ENCODE results near the gene POFUT1.
"Not testable (repeated sequence)": the region's sequence is repeated elsewhere in the genome, so short reads cannot be mapped to it uniquely, and the experiment has no call there.

POFUT1 gene

GRCh38 chr20:32207626-32208498, at the start of gene POFUT1, which contains the start of gene PLAGL2:
Gene POFUT1 (plus strand): TSS chr20:32207880. CDS start chr20:32207942, 62 bp downstream.
Gene PLAGL2 (minus strand): TSS chr20:32207743. CDS start chr20:32202178, 5,565 bp downstream.
- no peak for DNase-seq (ENCODE audit: low read depth)

GRCh38 chr20:32158351-32158750, 49.3 kb upstream of the POFUT1 start:
- DNase-seq (ENCODE audit: low read depth) = no peak

DNA sequence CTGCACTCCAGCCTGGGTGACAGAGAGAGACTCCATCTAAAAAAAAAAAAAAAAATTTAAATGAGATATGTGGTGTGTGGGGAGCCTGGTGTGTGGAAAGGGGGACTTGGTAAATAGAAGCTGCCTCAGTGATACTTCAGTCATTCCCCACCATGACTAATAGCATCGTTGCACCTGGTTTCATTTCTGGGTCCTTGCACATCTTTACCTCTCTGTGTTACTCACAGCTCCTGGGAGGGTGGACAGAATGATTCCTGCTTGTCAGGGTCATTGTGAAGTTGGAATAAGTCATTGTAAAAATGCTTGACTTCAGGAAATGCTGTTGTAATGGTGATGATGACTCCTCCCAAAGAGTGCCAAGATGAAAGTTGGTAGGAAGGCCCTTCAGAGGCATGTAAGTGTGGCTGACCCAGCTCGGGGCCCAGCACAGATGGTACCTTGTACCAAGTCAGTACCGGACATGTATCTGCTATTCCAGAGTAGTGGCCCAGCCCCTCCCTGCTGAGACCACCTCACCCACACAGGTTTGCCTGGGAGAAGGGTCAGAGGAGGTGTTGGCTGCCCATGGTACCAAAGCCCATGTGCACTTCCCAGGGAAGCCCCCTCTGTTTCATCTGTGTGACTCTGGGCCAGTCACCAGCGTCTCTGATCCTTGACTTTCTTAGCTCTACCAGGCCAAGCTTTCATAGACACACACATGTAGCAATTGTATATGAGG, 48.6 kb upstream of the POFUT1 start:
- DNase-seq (ENCODE audit: low read depth) = no peak

DNA sequence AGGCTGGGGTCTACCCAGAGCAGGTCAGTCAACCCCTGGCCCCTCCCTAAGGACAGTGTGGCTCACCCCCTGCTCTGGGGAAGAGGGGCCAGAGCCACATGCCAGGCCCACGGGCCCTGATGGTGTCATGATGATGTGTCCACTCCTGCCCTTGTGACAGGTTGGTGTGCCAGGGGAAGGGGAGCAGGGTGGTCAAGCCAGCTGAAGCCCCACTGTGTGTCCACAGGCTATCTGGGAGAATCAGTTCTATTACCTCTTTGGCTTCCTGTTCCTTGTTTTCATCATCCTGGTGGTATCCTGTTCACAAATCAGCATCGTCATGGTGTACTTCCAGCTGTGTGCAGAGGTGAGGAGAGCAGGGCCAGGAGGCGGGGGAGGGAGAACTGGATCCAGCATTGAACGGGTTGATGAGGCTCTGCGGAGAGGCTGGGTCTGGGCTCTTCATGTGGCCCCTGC, 47.9 kb upstream of the POFUT1 start:
- no peak for DNase-seq (ENCODE audit: low read depth)

DNA sequence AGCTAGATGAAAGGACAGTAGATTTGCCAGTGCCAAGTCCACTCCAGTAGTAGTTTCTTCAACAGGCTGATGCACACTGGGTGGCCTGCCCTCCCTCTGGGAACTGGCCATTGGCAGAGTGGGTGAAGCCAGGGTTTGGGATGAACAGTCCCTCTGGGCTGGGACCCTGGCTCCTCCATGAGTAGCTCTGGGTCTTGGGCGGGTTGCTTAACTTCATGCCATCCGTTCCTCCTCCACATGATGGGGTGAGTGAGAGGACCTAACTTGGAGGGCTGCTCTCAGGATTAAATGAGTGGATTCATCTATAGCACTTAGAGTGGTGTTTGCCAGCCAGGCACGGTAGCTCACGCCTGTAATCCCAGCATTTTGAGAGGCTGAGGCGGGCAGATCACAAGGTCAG, 47.3 kb upstream of the POFUT1 start:
- DNase-seq (ENCODE audit: low read depth) = no peak

DNA sequence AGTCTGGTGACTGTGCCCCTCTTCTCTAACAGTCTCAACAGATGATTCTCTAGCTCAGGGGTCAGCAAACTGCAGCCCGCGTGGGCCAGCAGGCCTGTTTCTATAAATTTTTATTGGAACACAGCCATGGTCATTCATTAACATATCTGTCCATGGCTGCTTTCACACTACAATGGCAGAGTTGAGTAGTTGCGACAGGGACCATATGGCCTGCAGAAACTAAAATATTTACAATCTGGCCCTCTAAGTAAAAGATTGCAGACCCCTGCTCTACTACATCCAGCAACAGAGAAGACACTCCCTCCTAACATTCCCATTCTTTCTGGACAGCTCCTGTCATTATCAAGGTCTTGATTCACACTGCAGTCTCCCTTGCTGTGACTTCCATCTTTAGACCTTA, 45.3 kb upstream of the POFUT1 start:
- DNase-seq (ENCODE audit: low read depth) = no peak

GRCh38 chr20:32163951-32164350, 43.7 kb upstream of the POFUT1 start:
- DNase-seq (ENCODE audit: low read depth) = no peak

- no peak for DNase-seq (ENCODE audit: low read depth)
These were observed 42.5 kb upstream of the POFUT1 start for GRCh38 chr20:32164984-32165735.

GRCh38 chr20:32165836-32166545, 41.7 kb upstream of the POFUT1 start:
- DNase-seq (ENCODE audit: low read depth) = no peak

DNA sequence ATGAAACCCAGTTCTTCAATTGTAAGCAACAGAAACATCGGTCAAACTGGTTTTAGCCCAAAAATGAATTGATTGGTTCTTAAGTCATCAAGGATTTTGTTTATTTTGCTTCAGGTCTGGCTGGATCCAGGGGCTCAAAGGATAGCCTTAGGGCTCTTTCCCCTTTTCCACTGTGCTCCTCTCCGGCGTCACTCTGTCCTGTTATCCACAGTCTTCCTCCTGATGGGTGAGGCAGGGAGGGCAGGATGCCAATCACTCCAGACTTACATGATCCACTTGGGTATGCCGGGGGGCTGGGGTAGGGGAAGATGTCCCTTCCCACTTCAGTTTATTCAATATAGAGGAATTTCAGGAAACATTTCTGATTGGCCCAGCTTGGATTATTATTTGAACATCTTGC, 40.1 kb upstream of the POFUT1 start:
- no peak for DNase-seq (ENCODE audit: low read depth)

DNA sequence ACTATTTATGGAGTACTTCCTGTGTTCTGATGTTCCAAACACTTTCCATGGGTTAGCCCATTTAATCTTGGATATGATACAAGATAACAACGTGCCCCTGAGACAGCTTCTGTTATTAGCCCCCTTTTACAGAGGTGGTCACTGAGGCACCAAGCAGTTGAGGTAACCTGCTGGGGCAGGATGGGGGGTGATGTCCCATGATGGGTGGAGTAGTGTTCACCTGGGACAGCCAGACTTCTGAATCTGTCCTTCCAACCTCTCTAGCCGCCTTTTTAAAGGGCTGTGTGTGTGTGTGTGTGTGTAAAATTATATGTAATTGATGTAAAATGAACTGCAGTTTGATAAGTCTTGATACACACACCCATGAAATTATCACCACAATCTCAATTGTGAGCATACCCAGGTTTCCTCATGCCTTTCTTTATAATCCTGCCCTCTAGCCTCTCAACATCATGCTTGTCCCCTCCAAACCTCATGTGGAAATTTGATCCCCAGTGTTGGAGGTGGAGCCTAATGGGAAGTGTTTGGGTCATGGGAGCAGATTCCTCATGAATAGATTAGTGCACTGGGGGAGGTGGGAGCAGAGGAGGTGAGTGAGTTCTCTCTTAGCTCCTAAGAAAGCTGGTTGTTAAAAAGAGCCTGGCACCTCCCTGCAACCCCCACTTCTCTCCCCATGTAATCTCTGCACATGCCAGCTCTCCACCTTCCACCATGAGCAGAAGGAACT, 39.3 kb upstream of the POFUT1 start:
- DNase-seq (ENCODE audit: low read depth) = peak; percentile 15

- not testable (repeated sequence) for DNase-seq (ENCODE audit: low read depth)
These were observed 30.0 kb upstream of the POFUT1 start for GRCh38 chr20:32177696-32178095.

- no peak for DNase-seq (ENCODE audit: low read depth)
These were observed 28.2 kb upstream of the POFUT1 start for GRCh38 chr20:32179515-32179914.

- DNase-seq (ENCODE audit: low read depth) = no peak
These were observed 27.7 kb upstream of the POFUT1 start for GRCh38 chr20:32179934-32180333.

- DNase-seq (ENCODE audit: low read depth) = no peak
These were observed 26.1 kb upstream of the POFUT1 start for GRCh38 chr20:32181606-32182005.

DNA sequence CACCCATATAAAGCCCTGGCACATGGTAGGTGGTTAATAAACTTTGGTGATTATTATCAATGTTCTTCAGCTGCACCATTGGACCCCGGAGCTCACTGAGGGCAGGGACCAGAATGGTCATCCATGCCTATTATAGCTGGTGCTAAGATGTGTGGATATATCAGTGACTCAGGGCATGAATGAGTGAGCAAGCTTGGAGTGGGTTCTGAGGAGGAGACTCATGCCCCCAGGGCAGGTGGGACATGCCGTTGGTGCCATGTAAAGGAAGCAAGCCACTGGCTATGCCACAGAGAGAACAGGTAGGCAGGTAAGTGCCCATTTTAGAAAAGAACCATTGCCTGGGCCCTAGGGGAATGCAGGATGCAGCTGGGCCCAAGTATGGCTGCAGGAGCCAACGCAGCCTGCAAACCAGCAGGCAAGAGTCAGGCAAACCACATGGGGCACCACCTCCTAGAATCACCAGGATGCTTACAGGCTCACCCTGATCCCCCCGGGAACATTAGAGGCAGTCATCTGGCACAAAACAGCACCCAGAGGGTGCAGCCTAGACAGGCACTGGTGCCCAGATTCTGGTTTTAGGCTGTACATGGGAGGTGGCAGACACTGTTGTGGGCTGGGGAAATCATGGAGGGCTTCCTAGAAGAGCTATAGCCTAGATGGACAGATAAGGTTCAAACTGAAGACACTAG, 23.6 kb upstream of the POFUT1 start:
- no peak for DNase-seq (ENCODE audit: low read depth)

GRCh38 chr20:32184961-32185603, 22.6 kb upstream of the POFUT1 start:
- no peak for DNase-seq (ENCODE audit: low read depth)

DNA sequence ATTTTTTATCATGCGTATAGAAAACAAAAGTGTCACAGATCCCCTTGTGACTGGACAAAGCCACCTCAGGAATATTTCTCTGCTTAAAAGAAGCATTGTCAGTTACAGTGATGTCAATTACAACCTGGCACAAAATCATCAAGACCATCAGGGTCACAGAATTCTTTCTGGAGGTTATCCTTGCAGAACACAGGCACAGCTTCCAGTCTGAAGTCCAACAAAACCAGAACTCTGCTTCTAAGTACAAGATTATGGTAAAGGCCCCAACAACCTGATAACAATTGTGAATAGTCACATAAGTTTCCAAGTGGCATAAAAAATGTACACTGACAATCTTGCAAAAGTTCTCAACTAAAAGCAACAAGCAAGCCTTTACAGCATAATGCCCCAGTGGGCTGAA, 21.2 kb upstream of the POFUT1 start:
- DNase-seq (ENCODE audit: low read depth) = no peak

- DNase-seq (ENCODE audit: low read depth) = no peak
These were observed 19.1 kb upstream of the POFUT1 start for GRCh38 chr20:32188376-32189122.

Measured in non-pigmented ciliary epithelial cell (primary cell).